ENCODE measurements around the gene TESK1. TPM values are rescaled to one million over a fixed set of nuclear protein-coding genes. Genes with fewer than 3 reads are reported as not detected.

The TESK1 gene
- total and polyA plus RNA-seq, 4 donors = 13.7 to 46.9 (median 30.5) TPM

GRCh38 chr9:35606726-35607125 lies 1.7 kb downstream of the TESK1 start:
- 82 to 85% methylated on average over 7 of the region's 7 CpGs for WGBS, 2 donors
- Histone ChIP-seq H3K9me3 (ENCODE audit: control insufficient read depth in 4 of 4, insufficient read depth in 3 of 4, low read length in 3 of 4) (no peaks in the 10 kb centered on the region), H3K4me3 (no peak overlapping the region), H3K27ac (ENCODE audit: low read depth in 1 of 2, low read length in 1 of 2) (no peak overlapping the region), H3K36me3 (ENCODE audit: control insufficient read depth in 4 of 4, insufficient read depth in 4 of 4, low read length in 4 of 4) (peaks cover 2 to 23% (median 12%) of the 10 kb centered on the region in 4 donors), H3K4me1 (ENCODE audit: control insufficient read depth in 5 of 5, insufficient read depth in 5 of 5, low read length in 5 of 5) (peaks cover 0 to 29% (median 10%) of the 10 kb centered on the region in 5 donors), H3K27me3 (ENCODE audit: control insufficient read depth in 3 of 3, insufficient read depth in 3 of 3, low read length in 2 of 3) (no peaks in the 10 kb centered on the region), H3K9ac (ENCODE audit: insufficient read depth in 1 of 2, low read length in 2 of 2) (no peak overlapping the region)
- ATAC-seq (ENCODE audit: insufficient read depth, low FRiP score) (no peak), DNase-seq (no peak)
- no peak for TF ChIP-seq CTCF (IDR thresholded peaks at IDR 0.05; ENCODE audit: control extremely low read depth, extremely low read depth)

GRCh38 chr9:35608221-35608620 lies 3.2 kb downstream of the TESK1 start:
- TF ChIP-seq CTCF (IDR thresholded peaks at IDR 0.05; ENCODE audit: control extremely low read depth, extremely low read depth) = no peak
- no peak overlapping the region for H3K4me3 ChIP-seq
- no peaks in the 10 kb centered on the region for H3K27me3 ChIP-seq (ENCODE audit: control insufficient read depth in 3 of 3, insufficient read depth in 3 of 3, low read length in 2 of 3)
- no peak overlapping the region for H3K9ac ChIP-seq (ENCODE audit: insufficient read depth in 1 of 2, low read length in 2 of 2)
- H3K27ac ChIP-seq (ENCODE audit: low read depth in 1 of 2, low read length in 1 of 2) = no peak overlapping the region
- DNase-seq = no peak
- no peaks in the 10 kb centered on the region for H3K9me3 ChIP-seq (ENCODE audit: control insufficient read depth in 4 of 4, insufficient read depth in 3 of 4, low read length in 3 of 4)
- peaks cover 0 to 25% (median 10%) of the 10 kb centered on the region in 5 donors for H3K4me1 ChIP-seq (ENCODE audit: control insufficient read depth in 5 of 5, insufficient read depth in 5 of 5, low read length in 5 of 5)
- H3K36me3 ChIP-seq (ENCODE audit: control insufficient read depth in 4 of 4, insufficient read depth in 4 of 4, low read length in 4 of 4) = peaks cover 2 to 23% (median 12%) of the 10 kb centered on the region in 4 donors
- ATAC-seq (ENCODE audit: insufficient read depth, low FRiP score) = no peak
- 88 to 91% methylated on average over 7 of the region's 7 CpGs for WGBS, 2 donors

GRCh38 chr9:35609001-35609819 lies 4.1 kb downstream of the TESK1 start:
- no peak overlapping the region for H3K9ac ChIP-seq (ENCODE audit: insufficient read depth in 1 of 2, low read length in 2 of 2)

More at GRCh38 chr9:35609001-35609819, 4.1 kb downstream of the TESK1 start:
- H3K9me3 ChIP-seq (ENCODE audit: control insufficient read depth in 4 of 4, insufficient read depth in 3 of 4, low read length in 3 of 4) = no peaks in the 10 kb centered on the region
- H3K4me1 ChIP-seq (ENCODE audit: control insufficient read depth in 5 of 5, insufficient read depth in 5 of 5, low read length in 5 of 5) = peaks cover 0 to 19% (median 10%) of the 10 kb centered on the region in 5 donors
- peaks cover 2 to 23% (median 12%) of the 10 kb centered on the region in 4 donors for H3K36me3 ChIP-seq (ENCODE audit: control insufficient read depth in 4 of 4, insufficient read depth in 4 of 4, low read length in 4 of 4)
- no peaks in the 10 kb centered on the region for H3K27me3 ChIP-seq (ENCODE audit: control insufficient read depth in 3 of 3, insufficient read depth in 3 of 3, low read length in 2 of 3)
- DNase-seq (no peak), ATAC-seq (ENCODE audit: insufficient read depth, low FRiP score) (no peak)
- WGBS, 2 donors = 92 to 93% methylated on average over 31 of the region's 31 CpGs
- no peak for TF ChIP-seq CTCF (IDR thresholded peaks at IDR 0.05; ENCODE audit: control extremely low read depth, extremely low read depth)
- H3K27ac ChIP-seq (ENCODE audit: low read depth in 1 of 2, low read length in 1 of 2) = no peak overlapping the region
- H3K4me3 ChIP-seq = no peak overlapping the region

All from lung (tissue), 12 donors.